ENCODE data around the gene ACADSB. TPM values are rescaled to one million over a fixed set of nuclear protein-coding genes. Genes with fewer than 3 reads are reported as not detected.

Gene ACADSB
- total and polyA plus RNA-seq, 10 donors = 5.1 to 23.9 (median 14.3) TPM

GRCh38 chr10:122974023-122974422 is 34.8 kb upstream of the ACADSB start:
- H3K4me1 ChIP-seq = no peaks in the 10 kb centered on the region
- H3K27ac ChIP-seq = no peak overlapping the region
- 76 to 85% (median 83%) methylated on average over 5 of the region's 5 CpGs for WGBS, 5 donors
- peaks cover 0 to 4% (median 0%) of the 10 kb centered on the region in 7 donors for H3K27me3 ChIP-seq (replicated peaks in 1 of 7)
- intact Hi-C loops (cut with DNase I; ENCODE audit: low total_unique reads) = no loop called here
- no peak overlapping the region for H3K4me3 ChIP-seq
- DNase-seq = no peak
- peaks cover 0 to 5% (median 4%) of the 10 kb centered on the region in 8 donors for H3K9me3 ChIP-seq
- TF ChIP-seq POLR2AphosphoS5 (IDR thresholded peaks at IDR 0.05) = no peak
- TF ChIP-seq CTCF (IDR thresholded peaks at IDR 0.05 in 8 of 11, conservative IDR thresholded peaks at IDR 0.05 in 3 of 11) = no peak
- TF ChIP-seq POLR2A (IDR thresholded peaks at IDR 0.05) = no peak
- no peaks in the 10 kb centered on the region for H3K36me3 ChIP-seq

DNA sequence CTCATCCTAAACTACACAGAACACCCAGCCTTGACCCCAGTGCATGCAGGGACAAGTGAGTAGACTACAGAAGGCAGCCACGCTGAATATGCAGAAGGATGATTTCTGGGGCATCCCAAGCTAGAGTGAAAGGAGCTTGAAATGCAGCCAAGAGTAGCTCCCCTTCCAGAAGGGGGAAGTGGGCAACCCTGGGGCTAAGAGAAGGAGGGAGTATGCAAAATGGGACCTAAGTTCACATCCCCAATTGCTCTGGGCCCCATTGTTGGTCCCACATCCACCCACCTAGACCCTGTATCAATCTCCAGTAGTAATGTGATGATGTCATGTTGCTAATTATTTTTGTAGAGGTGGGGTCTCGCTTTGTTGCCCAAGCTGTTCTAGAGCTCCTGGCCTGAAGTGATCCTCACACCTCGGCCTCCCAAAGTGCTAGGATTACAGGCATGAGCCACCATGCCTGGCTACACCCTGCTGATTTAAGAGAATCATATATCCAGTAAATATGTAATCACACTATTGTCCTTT is 34.2 kb upstream of the ACADSB start:
- Histone ChIP-seq H3K36me3 (no peaks in the 10 kb centered on the region), H3K4me3 (no peak overlapping the region), H3K27me3 (replicated peaks in 1 of 7) (peaks cover 0 to 4% (median 0%) of the 10 kb centered on the region in 7 donors), H3K4me1 (peaks cover 1 to 4% (median 3%) of the 10 kb centered on the region in 6 donors), H3K27ac (no peak overlapping the region), H3K9me3 (no peaks in the 10 kb centered on the region)
- DNase-seq = no peak
- TF ChIP-seq POLR2A (IDR thresholded peaks at IDR 0.05) = no peak
- TF ChIP-seq POLR2AphosphoS5 (IDR thresholded peaks at IDR 0.05) = no peak
- TF ChIP-seq CTCF (IDR thresholded peaks at IDR 0.05 in 8 of 11, conservative IDR thresholded peaks at IDR 0.05 in 3 of 11) = no peak
- 65 to 81% (median 80%) methylated on average over 3 of the region's 3 CpGs for WGBS, 5 donors
- intact Hi-C loops (cut with DNase I; ENCODE audit: low total_unique reads) = no loop called here

DNA sequence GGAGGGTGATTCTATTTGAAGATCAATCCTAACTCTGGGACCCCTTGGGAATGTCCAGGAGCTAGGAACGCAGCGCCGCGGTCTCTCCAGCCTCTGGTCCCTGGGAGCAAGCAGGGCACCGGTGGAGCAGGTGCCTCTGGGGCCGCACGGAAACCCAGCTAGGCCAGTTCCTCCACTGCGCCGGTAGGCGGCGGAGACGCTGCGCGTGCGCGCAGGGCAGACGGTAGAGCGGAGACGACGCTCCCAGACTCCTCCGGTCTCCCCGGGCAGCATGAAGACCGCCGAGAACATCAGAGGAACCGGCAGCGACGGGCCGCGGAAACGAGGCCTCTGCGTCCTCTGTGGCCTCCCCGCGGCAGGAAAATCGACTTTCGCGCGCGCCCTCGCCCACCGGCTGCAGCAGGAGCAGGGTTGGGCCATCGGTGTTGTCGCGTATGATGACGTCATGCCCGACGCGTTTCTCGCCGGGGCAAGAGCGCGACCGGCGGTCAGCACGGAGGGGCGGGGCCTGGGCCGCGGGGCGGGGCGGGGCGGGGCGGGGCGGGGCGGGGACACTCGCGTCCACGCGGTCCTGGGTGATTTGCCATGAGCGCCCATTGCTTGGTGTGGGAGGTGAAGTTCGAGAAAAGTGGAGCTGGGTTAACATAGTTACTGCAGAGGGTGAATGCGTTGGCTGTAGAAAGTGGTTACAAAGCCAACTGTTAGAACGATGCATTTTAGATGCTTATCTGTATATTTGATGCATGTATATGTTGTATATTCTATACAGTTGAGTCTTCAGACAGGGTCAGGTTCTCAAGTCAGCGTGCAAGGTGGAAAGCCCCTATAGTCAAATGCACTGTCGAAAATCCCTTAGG is 28.4 kb upstream of the ACADSB start, which contains the start of gene PSTK:
TSS of gene PSTK (plus strand) at position 193 of the 857 bp plus-strand sequence. CDS start at position 272, 79 bp downstream.
- Histone ChIP-seq H3K9me3 (no peaks in the 10 kb centered on the region), H3K4me1 (peaks cover 6 to 22% (median 16%) of the 10 kb centered on the region in 6 donors), H3K36me3 (peaks cover 0 to 21% (median 0%) of the 10 kb centered on the region in 6 donors), H3K4me3 (peak within 1 kb of the TSS; percentile 59 to 80 (median 62)), H3K27me3 (replicated peaks in 1 of 7) (no peaks in the 10 kb centered on the region), H3K27ac (peak within 1 kb of the TSS; percentile 89 to 98 (median 94))
- TF ChIP-seq POLR2AphosphoS5 (IDR thresholded peaks at IDR 0.05) (peak; percentile 91 to 95 (median 91)), POLR2A (IDR thresholded peaks at IDR 0.05) (no peak), CTCF (IDR thresholded peaks at IDR 0.05 in 8 of 11, conservative IDR thresholded peaks at IDR 0.05 in 3 of 11) (peak; percentile 94 to 99 (median 98))
- 0 to 2% (median 1%) methylated on average over 24 to 73 of the region's 73 CpGs for WGBS, 5 donors
- intact Hi-C loops (cut with DNase I; ENCODE audit: low total_unique reads) = no loop called here
- DNase-seq = peak; percentile 97

DNA sequence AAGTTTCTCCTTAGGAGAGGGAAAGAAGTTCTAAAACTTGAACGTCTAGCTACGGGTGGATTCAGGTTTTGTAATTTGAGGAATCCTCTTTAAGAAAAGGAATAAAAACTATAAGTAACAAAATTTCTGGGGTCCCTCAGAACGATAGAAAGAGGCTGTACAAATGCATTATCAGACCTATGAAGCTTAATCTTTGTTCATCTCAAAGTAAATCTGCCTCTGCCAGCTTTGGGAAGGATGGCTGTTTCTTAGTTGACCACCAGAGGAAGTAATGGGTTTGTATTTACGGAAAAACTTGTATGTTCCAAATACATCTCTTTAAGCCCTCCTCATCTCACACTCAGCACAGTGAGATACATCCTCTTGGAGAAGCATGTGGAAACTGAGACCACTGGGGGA is 27.7 kb upstream of the ACADSB start:
- Histone ChIP-seq H3K9me3 (no peaks in the 10 kb centered on the region), H3K36me3 (peaks cover 0 to 24% (median 0%) of the 10 kb centered on the region in 6 donors), H3K4me1 (peaks cover 6 to 22% (median 16%) of the 10 kb centered on the region in 6 donors), H3K27me3 (replicated peaks in 1 of 7) (no peaks in the 10 kb centered on the region), H3K4me3 (peak overlapping the region in 7 of 8 donors; percentile 59 to 80 (median 63)), H3K27ac (peak overlapping the region in 6 of 8 donors; percentile 89 to 98 (median 94))
- intact Hi-C loops (cut with DNase I; ENCODE audit: low total_unique reads) = no loop called here
- TF ChIP-seq CTCF (IDR thresholded peaks at IDR 0.05 in 8 of 11, conservative IDR thresholded peaks at IDR 0.05 in 3 of 11) (peak in 3 of 11 experiments; percentile 10 to 36 (median 16)), POLR2AphosphoS5 (IDR thresholded peaks at IDR 0.05) (no peak), POLR2A (IDR thresholded peaks at IDR 0.05) (no peak)
- no peak for DNase-seq
- 14 to 27% (median 22%) methylated on average over 4 of the region's 4 CpGs for WGBS, 5 donors

All from spleen (tissue), 11 donors.